Fibroblast of skin of right quadriceps (primary cell): ENCODE measurements around the gene ACTR1A.
"Not testable (repeated sequence)": the region's sequence is repeated elsewhere in the genome, so short reads cannot be mapped to it uniquely, and the experiment has no call there.

Source experiments
- DNase-seq: peaks from one replicate; pipeline ENCODE4 v3.0.0-alpha.2; 2013

The ACTR1A gene

GRCh38 chr10:102502337-102503151, at the start of gene ACTR1A:
Gene ACTR1A, minus strand, starts transcription at chr10:102502712. Its CDS starts 65 bp downstream, at chr10:102502647.
- peak; percentile 100 for DNase-seq

GRCh38 chr10:102550636-102551210, 48.2 kb upstream of the ACTR1A start:
- no peak for DNase-seq

- no peak for DNase-seq
These were observed 47.0 kb upstream of the ACTR1A start for GRCh38 chr10:102549549-102549948.

- peak; percentile 52 for DNase-seq
These were observed 44.3 kb upstream of the ACTR1A start for GRCh38 chr10:102546606-102547320.

GRCh38 chr10:102545997-102546396, 43.5 kb upstream of the ACTR1A start:
- no peak for DNase-seq

- DNase-seq, result no peak
These were observed 42.9 kb upstream of the ACTR1A start for GRCh38 chr10:102545265-102545871.

GRCh38 chr10:102542800-102543418, 40.4 kb upstream of the ACTR1A start:
- peak; percentile 15 for DNase-seq

- no peak for DNase-seq
These were observed 37.5 kb upstream of the ACTR1A start for GRCh38 chr10:102540023-102540422.

GRCh38 chr10:102538811-102539210, 36.3 kb upstream of the ACTR1A start:
- no peak for DNase-seq

GRCh38 chr10:102537948-102538347, 35.4 kb upstream of the ACTR1A start:
- no peak for DNase-seq

GRCh38 chr10:102537367-102537766, 34.9 kb upstream of the ACTR1A start:
- no peak for DNase-seq

- DNase-seq, result no peak
These were observed 33.1 kb upstream of the ACTR1A start for GRCh38 chr10:102535481-102536147.

- DNase-seq, result not testable (repeated sequence)
These were observed 32.5 kb upstream of the ACTR1A start for GRCh38 chr10:102534966-102535365.

- no peak for DNase-seq
These were observed 31.8 kb upstream of the ACTR1A start for GRCh38 chr10:102534333-102534732.

GRCh38 chr10:102527546-102527945, 25.0 kb upstream of the ACTR1A start:
- DNase-seq, result no peak

GRCh38 chr10:102524746-102525145, 22.2 kb upstream of the ACTR1A start:
- no peak for DNase-seq

GRCh38 chr10:102523250-102524029, 20.9 kb upstream of the ACTR1A start:
- DNase-seq, result peak; percentile 64

- DNase-seq, result no peak
These were observed 20.4 kb upstream of the ACTR1A start for GRCh38 chr10:102522874-102523249.

GRCh38 chr10:102519246-102519825, 16.8 kb upstream of the ACTR1A start:
- no peak for DNase-seq

- peak; percentile 49 for DNase-seq
These were observed 15.0 kb upstream of the ACTR1A start for GRCh38 chr10:102517553-102517952.

- no peak for DNase-seq
These were observed 13.2 kb upstream of the ACTR1A start for GRCh38 chr10:102515724-102516123.
